GM19468 (cell line): ENCODE data around the gene PRMT3.
"Not testable (repeated sequence)": the region's sequence is repeated elsewhere in the genome, so short reads cannot be mapped to it uniquely, and the experiment has no call there.

Experiments
- ATAC-seq: cut with Tn5 transposase; IDR thresholded peaks from one replicate; pipeline ENCODE4 v1.9.1; 2021; ENCODE audit warnings: mild to moderate bottlenecking, moderate library complexity, moderate number of reproducible peaks; ENCODE audit not compliant: unreplicated experiment; ENCODE audit errors: extremely low read depth

Gene PRMT3

GRCh38 chr11:20453657-20454316 lies 66.3 kb downstream of the PRMT3 start:
- ATAC-seq = no peak

GRCh38 chr11:20457001-20457799 lies 69.7 kb downstream of the PRMT3 start:
- ATAC-seq = no peak

GRCh38 chr11:20457934-20458680 lies 70.6 kb downstream of the PRMT3 start:
- ATAC-seq = no peak

- no peak for ATAC-seq
These were observed 71.6 kb downstream of the PRMT3 start for GRCh38 chr11:20458905-20459632.

GRCh38 chr11:20459865-20460264 lies 72.3 kb downstream of the PRMT3 start:
- ATAC-seq = no peak

GRCh38 chr11:20464518-20464917 lies 77.0 kb downstream of the PRMT3 start:
- ATAC-seq = no peak

- ATAC-seq = no peak
These were observed 80.1 kb downstream of the PRMT3 start for GRCh38 chr11:20467487-20468185.

- no peak for ATAC-seq
These were observed 82.8 kb downstream of the PRMT3 start for GRCh38 chr11:20470348-20470747.

GRCh38 chr11:20471929-20472328 lies 84.4 kb downstream of the PRMT3 start:
- ATAC-seq = not testable (repeated sequence)

- no peak for ATAC-seq
These were observed 86.8 kb downstream of the PRMT3 start for GRCh38 chr11:20474176-20474881.

- ATAC-seq = no peak
These were observed 87.5 kb downstream of the PRMT3 start for GRCh38 chr11:20474882-20475517.

- ATAC-seq = no peak
These were observed 90.0 kb downstream of the PRMT3 start for GRCh38 chr11:20477418-20478090.

- no peak for ATAC-seq
These were observed 92.0 kb downstream of the PRMT3 start for GRCh38 chr11:20479513-20479912.

GRCh38 chr11:20483931-20484330 lies 96.4 kb downstream of the PRMT3 start:
- no peak for ATAC-seq

GRCh38 chr11:20484416-20484815 lies 96.9 kb downstream of the PRMT3 start:
- not testable (repeated sequence) for ATAC-seq

- no peak for ATAC-seq
These were observed 100.8 kb downstream of the PRMT3 start for GRCh38 chr11:20488352-20488751.

GRCh38 chr11:20489948-20490347 lies 102.4 kb downstream of the PRMT3 start:
- peak; percentile 66 for ATAC-seq

- no peak for ATAC-seq
These were observed 105.8 kb downstream of the PRMT3 start for GRCh38 chr11:20493340-20493739.
